ENCODE measurements around the gene AFAP1L1. TPM values are rescaled to one million over a fixed set of nuclear protein-coding genes. Genes with fewer than 3 reads are reported as not detected.
A peak's percentile ranks its signal among the peaks of the same experiment; 100 is the strongest.

The AFAP1L1 gene
- total and polyA plus RNA-seq, 9 of the 15 experiments (the other 6 are each of a cell fraction or from before 2014, with no cell fraction given): 0.01 to 0.12 (median 0.03) TPM; not detected in 4

DNA sequence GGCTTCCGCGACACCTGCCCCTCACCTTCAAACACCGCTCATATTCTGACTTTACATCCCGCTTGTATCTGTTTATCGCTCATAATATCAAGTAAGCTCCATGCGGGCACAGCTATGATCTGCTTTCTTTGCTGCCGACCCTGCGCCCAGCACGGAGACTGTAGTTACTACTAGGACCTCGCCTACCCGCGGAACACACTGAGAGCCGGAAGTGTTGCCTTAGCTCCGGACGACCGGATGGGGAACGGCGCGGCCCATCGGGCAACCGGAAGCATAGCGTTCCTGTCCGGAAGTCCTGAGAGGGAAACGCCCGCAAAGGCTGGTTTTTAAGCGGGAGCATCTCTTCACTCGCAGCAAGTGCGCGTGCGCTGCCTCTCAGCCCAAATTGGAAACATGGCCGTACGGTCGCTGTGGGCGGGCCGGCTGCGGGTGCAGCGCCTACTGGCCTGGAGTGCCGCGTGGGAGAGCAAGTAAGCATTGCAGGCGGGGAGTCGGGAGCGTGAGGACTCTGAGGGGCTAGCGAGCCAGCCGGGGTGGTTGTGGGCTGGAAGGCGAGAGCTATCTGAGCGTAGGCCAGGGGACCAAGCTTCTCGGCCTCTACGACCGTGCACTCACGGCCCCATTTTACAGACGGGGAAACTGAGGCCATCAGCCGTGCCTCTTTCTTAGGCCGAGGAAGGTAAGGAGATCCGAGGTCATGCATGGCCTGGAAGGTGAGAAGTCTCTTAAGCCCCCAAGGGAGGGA lies 73.7 kb downstream of the AFAP1L1 start, which contains the start of gene GRPEL2 (continued):
- TF ChIP-seq, protein P1, sequence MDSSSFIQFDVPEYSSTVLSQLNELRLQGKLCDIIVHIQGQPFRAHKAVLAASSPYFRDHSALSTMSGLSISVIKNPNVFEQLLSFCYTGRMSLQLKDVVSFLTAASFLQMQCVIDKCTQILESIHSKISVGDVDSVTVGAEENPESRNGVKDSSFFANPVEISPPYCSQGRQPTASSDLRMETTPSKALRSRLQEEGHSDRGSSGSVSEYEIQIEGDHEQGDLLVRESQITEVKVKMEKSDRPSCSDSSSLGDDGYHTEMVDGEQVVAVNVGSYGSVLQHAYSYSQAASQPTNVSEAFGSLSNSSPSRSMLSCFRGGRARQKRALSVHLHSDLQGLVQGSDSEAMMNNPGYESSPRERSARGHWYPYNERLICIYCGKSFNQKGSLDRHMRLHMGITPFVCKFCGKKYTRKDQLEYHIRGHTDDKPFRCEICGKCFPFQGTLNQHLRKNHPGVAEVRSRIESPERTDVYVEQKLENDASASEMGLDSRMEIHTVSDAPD (CRISPR knock-in tag; IDR thresholded peaks at IDR 0.05): no peak
- TF ChIP-seq ELF4 (CRISPR knock-in tag; IDR thresholded peaks at IDR 0.05) (peak; percentile 63; the same call in 1 of the 2 replicates), SRSF7 (optimal IDR thresholded peaks at IDR 0.05; ENCODE audit: low read depth, low read length) (no peak), POLR2AphosphoS2 (IDR thresholded peaks at IDR 0.05; ENCODE audit: low read length) (peak; percentile 57; the same call in 1 of the 2 replicates), ZNF644 (tag; IDR thresholded peaks at IDR 0.05; ENCODE audit: low read depth) (no peak), ZNF589 (CRISPR knock-in tag; IDR thresholded peaks at IDR 0.05; ENCODE audit: low read depth) (no peak), ZEB2 (IDR thresholded peaks at IDR 0.05) (peak; percentile 95), MYNN (IDR thresholded peaks at IDR 0.05) (no peak), MYNN (CRISPR knock-in tag; IDR thresholded peaks at IDR 0.05) (no peak), ZBTB9 (CRISPR knock-in tag; IDR thresholded peaks at IDR 0.05) (0 out of 2 replicates have a peak, but pooled peaks have one; percentile 60), SAP30 (IDR thresholded peaks at IDR 0.05; ENCODE audit: borderline replicate concordance, insufficient read depth, low read depth, low read length, poor library complexity, severe bottlenecking) (peak; percentile 46), RBM39 (optimal IDR thresholded peaks at IDR 0.05; ENCODE audit: low read depth, low read length) (peak; percentile 24), RBFOX2 (IDR thresholded peaks at IDR 0.05; ENCODE audit: low read depth, low read length) (peak; percentile 98), FOXA3 (CRISPR knock-in tag; conservative IDR thresholded peaks at IDR 0.05 in 1 of 2, IDR thresholded peaks at IDR 0.05 in 1 of 2) (no peak), PYGO2 (tag; IDR thresholded peaks at IDR 0.05) (0 out of 2 replicates have a peak, but pooled peaks have one; percentile 17), PRMT5 (CRISPR knock-in tag; IDR thresholded peaks at IDR 0.05) (peak; percentile 53; the same call in 1 of the 2 replicates), TRIM24 (IDR thresholded peaks at IDR 0.05) (peak in 1 of 2 experiments; percentile 98; a peak in 2 of 4 replicates), MLX (CRISPR knock-in tag; conservative IDR thresholded peaks at IDR 0.05) (no peak), ZNF146 (CRISPR knock-in tag; IDR thresholded peaks at IDR 0.05; ENCODE audit: unreplicated experiment) (no peak), FOXM1 (IDR thresholded peaks at IDR 0.05; ENCODE audit: low read depth) (no peak), FOXM1 (CRISPR knock-in tag; IDR thresholded peaks at IDR 0.05; ENCODE audit: low read depth) (no peak), CBX5 (IDR thresholded peaks at IDR 0.05; ENCODE audit: borderline replicate concordance, low read depth) (no peak; the same call in 1 of the 2 replicates)
- TF ChIP-seq, protein P2, sequence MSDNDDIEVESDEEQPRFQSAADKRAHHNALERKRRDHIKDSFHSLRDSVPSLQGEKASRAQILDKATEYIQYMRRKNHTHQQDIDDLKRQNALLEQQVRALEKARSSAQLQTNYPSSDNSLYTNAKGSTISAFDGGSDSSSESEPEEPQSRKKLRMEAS (CRISPR knock-in tag; IDR thresholded peaks at IDR 0.05): peak; percentile 84
- TF ChIP-seq, protein P3, sequence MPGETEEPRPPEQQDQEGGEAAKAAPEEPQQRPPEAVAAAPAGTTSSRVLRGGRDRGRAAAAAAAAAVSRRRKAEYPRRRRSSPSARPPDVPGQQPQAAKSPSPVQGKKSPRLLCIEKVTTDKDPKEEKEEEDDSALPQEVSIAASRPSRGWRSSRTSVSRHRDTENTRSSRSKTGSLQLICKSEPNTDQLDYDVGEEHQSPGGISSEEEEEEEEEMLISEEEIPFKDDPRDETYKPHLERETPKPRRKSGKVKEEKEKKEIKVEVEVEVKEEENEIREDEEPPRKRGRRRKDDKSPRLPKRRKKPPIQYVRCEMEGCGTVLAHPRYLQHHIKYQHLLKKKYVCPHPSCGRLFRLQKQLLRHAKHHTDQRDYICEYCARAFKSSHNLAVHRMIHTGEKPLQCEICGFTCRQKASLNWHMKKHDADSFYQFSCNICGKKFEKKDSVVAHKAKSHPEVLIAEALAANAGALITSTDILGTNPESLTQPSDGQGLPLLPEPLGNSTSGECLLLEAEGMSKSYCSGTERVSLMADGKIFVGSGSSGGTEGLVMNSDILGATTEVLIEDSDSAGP (CRISPR knock-in tag; IDR thresholded peaks at IDR 0.05): 0 out of 2 replicates have a peak, but pooled peaks have one; percentile 62

Data from K562 (cell line).